ENCODE measurements around the gene COX8C. TPM values are rescaled to one million over a fixed set of nuclear protein-coding genes. Genes with fewer than 3 reads are reported as not detected.

Gene COX8C
- polyA plus RNA-seq, 1 donor from 2014 or later, result not detected

DNA sequence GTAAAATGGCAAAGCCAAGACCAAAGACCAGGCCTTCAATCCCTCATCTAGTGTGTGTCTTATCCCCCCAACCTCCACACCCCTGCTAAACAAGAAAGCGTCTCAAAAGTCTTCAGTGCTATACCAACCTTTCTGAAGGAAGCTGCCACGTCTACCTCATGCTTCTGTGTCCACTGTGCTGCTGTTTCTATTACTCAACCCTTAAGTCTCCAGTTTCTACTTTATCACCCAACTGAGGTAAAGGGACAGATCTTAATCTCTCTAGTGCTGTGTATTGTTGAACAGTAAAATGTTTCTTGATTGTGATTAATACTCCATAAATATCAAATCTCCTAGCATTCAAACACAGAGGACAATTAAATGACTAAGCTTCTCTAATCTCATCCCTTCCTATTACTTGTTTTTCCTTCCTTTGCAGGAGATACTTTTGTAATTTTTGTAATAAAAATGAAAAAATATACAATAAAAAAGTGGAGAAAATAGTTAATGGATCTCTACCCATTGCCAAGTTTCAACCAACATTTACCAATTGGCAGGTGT is 37.5 kb upstream of the COX8C start:
- Histone ChIP-seq H3K36me3 (ENCODE audit: insufficient read depth, low read length) (no peaks in the 10 kb centered on the region), H2AFZ (ENCODE audit: low read depth, low read length) (no peak overlapping the region), H3K9me3 (ENCODE audit: low read length) (no peaks in the 10 kb centered on the region), H3K4me3 (ENCODE audit: low read length) (no peak overlapping the region), H3K9ac (ENCODE audit: low read length) (no peak overlapping the region), H4K20me1 (ENCODE audit: insufficient read depth) (no peaks in the 10 kb centered on the region), H3K4me2 (ENCODE audit: low read length) (no peak overlapping the region), H3F3A (ENCODE audit: insufficient read depth, low read length, poor library complexity, severe bottlenecking) (no peaks in the 10 kb centered on the region), H3K27me3 (ENCODE audit: insufficient read depth, low read depth, low read length) (no peaks in the 10 kb centered on the region), H3K27ac (ENCODE audit: low read length) (no peak overlapping the region), H3K79me2 (replicated peaks; ENCODE audit: insufficient read depth, low read length) (peaks cover 6% of the 10 kb centered on the region), H3K9me2 (ENCODE audit: insufficient read depth, low read length) (no peaks in the 10 kb centered on the region)
- no peak for TF ChIP-seq SMC3 (conservative IDR thresholded peaks at IDR 0.05; ENCODE audit: poor library complexity)
- TF ChIP-seq TAF1 (IDR thresholded peaks at IDR 0.05; ENCODE audit: low read depth), result no peak
- no peak for TF ChIP-seq EP300 (conservative IDR thresholded peaks at IDR 0.05; ENCODE audit: poor library complexity, severe bottlenecking)
- TF ChIP-seq RAD21 (conservative IDR thresholded peaks at IDR 0.05), result no peak
- TF ChIP-seq EZH2 (IDR thresholded peaks at IDR 0.05; ENCODE audit: borderline replicate concordance, insufficient read depth, low read length, poor library complexity, severe bottlenecking), result no peak
- TF ChIP-seq, protein P1, sequence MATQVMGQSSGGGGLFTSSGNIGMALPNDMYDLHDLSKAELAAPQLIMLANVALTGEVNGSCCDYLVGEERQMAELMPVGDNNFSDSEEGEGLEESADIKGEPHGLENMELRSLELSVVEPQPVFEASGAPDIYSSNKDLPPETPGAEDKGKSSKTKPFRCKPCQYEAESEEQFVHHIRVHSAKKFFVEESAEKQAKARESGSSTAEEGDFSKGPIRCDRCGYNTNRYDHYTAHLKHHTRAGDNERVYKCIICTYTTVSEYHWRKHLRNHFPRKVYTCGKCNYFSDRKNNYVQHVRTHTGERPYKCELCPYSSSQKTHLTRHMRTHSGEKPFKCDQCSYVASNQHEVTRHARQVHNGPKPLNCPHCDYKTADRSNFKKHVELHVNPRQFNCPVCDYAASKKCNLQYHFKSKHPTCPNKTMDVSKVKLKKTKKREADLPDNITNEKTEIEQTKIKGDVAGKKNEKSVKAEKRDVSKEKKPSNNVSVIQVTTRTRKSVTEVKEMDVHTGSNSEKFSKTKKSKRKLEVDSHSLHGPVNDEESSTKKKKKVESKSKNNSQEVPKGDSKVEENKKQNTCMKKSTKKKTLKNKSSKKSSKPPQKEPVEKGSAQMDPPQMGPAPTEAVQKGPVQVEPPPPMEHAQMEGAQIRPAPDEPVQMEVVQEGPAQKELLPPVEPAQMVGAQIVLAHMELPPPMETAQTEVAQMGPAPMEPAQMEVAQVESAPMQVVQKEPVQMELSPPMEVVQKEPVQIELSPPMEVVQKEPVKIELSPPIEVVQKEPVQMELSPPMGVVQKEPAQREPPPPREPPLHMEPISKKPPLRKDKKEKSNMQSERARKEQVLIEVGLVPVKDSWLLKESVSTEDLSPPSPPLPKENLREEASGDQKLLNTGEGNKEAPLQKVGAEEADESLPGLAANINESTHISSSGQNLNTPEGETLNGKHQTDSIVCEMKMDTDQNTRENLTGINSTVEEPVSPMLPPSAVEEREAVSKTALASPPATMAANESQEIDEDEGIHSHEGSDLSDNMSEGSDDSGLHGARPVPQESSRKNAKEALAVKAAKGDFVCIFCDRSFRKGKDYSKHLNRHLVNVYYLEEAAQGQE (IDR thresholded peaks at IDR 0.05; ENCODE audit: borderline replicate concordance), result no peak
- TF ChIP-seq, protein P2, sequence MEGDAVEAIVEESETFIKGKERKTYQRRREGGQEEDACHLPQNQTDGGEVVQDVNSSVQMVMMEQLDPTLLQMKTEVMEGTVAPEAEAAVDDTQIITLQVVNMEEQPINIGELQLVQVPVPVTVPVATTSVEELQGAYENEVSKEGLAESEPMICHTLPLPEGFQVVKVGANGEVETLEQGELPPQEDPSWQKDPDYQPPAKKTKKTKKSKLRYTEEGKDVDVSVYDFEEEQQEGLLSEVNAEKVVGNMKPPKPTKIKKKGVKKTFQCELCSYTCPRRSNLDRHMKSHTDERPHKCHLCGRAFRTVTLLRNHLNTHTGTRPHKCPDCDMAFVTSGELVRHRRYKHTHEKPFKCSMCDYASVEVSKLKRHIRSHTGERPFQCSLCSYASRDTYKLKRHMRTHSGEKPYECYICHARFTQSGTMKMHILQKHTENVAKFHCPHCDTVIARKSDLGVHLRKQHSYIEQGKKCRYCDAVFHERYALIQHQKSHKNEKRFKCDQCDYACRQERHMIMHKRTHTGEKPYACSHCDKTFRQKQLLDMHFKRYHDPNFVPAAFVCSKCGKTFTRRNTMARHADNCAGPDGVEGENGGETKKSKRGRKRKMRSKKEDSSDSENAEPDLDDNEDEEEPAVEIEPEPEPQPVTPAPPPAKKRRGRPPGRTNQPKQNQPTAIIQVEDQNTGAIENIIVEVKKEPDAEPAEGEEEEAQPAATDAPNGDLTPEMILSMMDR (IDR thresholded peaks at IDR 0.05; ENCODE audit: poor library complexity, severe bottlenecking), result no peak
- TF ChIP-seq MXI1 (conservative IDR thresholded peaks at IDR 0.05; ENCODE audit: poor library complexity, severe bottlenecking), result no peak
- TF ChIP-seq POLR2AphosphoS5 (IDR thresholded peaks at IDR 0.05), result no peak

DNA sequence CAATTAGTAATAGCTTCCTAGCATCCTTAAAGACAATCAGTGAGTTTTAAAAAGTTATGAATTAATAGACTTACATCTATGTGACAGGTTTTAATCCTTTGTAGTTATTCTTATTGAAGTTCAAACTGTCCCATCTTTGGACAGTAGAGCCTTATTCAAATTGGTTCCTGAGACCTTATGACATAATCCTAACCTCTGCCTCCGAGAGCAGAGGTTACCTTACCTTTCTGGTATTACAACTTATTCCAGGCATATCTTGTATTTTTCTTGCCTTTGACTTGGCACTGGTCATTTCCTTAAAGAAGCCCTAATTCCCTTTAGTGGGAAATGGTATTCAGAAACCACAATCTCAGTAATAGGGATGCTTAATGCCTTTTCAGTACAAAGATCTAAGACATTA is 35.9 kb upstream of the COX8C start:
- Histone ChIP-seq H3K4me2 (ENCODE audit: low read length) (no peak overlapping the region), H3K9me2 (ENCODE audit: insufficient read depth, low read length) (no peaks in the 10 kb centered on the region), H3K4me3 (ENCODE audit: low read length) (no peak overlapping the region), H3K9ac (ENCODE audit: low read length) (no peak overlapping the region), H3K79me2 (replicated peaks; ENCODE audit: insufficient read depth, low read length) (peaks cover 14% of the 10 kb centered on the region), H4K20me1 (ENCODE audit: insufficient read depth) (no peaks in the 10 kb centered on the region), H3K36me3 (ENCODE audit: insufficient read depth, low read length) (no peaks in the 10 kb centered on the region), H2AFZ (ENCODE audit: low read depth, low read length) (no peak overlapping the region), H3K9me3 (ENCODE audit: low read length) (no peaks in the 10 kb centered on the region), H3F3A (ENCODE audit: insufficient read depth, low read length, poor library complexity, severe bottlenecking) (no peaks in the 10 kb centered on the region), H3K27ac (ENCODE audit: low read length) (no peak overlapping the region), H3K27me3 (ENCODE audit: insufficient read depth, low read depth, low read length) (no peaks in the 10 kb centered on the region)
- TF ChIP-seq RAD21 (conservative IDR thresholded peaks at IDR 0.05) (no peak), MXI1 (conservative IDR thresholded peaks at IDR 0.05; ENCODE audit: poor library complexity, severe bottlenecking) (no peak), SMC3 (conservative IDR thresholded peaks at IDR 0.05; ENCODE audit: poor library complexity) (no peak), EZH2 (IDR thresholded peaks at IDR 0.05; ENCODE audit: borderline replicate concordance, insufficient read depth, low read length, poor library complexity, severe bottlenecking) (no peak), EP300 (conservative IDR thresholded peaks at IDR 0.05; ENCODE audit: poor library complexity, severe bottlenecking) (no peak), POLR2AphosphoS5 (IDR thresholded peaks at IDR 0.05) (no peak), TAF1 (IDR thresholded peaks at IDR 0.05; ENCODE audit: low read depth) (no peak)
- TF ChIP-seq, protein P1 (IDR thresholded peaks at IDR 0.05; ENCODE audit: borderline replicate concordance), result no peak
- TF ChIP-seq, protein P2 (IDR thresholded peaks at IDR 0.05; ENCODE audit: poor library complexity, severe bottlenecking), result no peak
